SK-N-SH (cell line): ENCODE results near the gene B4GALNT3. TPM values are rescaled to one million over a fixed set of nuclear protein-coding genes. Genes with fewer than 3 reads are reported as not detected.

Source experiments
- CTCF ChIA-PET: fragments of 300-600, 350-600 bp; formaldehyde crosslinking; extraction: SDS; loops from one replicate; lab custom pipeline; 2021; lab: Yijun Ruan, JAX
- POLR2A ChIA-PET: fragments of 350-600 bp; sonication (Branson Sonifier 250); formaldehyde crosslinking; extraction: SDS; loops from one replicate; lab custom pipeline; 2020; ENCODE audit warnings: antibody characterized with exemption, inconsistent platforms; lab: Yijun Ruan, JAX
- DNase-seq: peaks from one replicate; pipeline ENCODE4 v3.0.0; 2012
- H2AFZ ChIP-seq: fragments of 200-600 bp; sonication (generic); 2 replicates; pipeline ENCODE4 v1.8.1; 2016; ENCODE audit warnings: antibody characterized with exemption, mild to moderate bottlenecking, low read depth
- H3F3A ChIP-seq: fragments of 200-600 bp; sonication (generic); replicated peaks from 2 replicates; pipeline ENCODE3; 2016; ENCODE audit warnings: antibody characterized with exemption, mild to moderate bottlenecking; ENCODE audit not compliant: insufficient read depth
- H3K27ac ChIP-seq, 2 experiments: fragments of 200-500 bp in 1 of 2; fragments of 200-600 bp in 1 of 2; sonication (Bioruptor generic) in 1 of 2; sonication (generic), shearing (Covaris generic) in 1 of 2; 2 replicates each; pipeline versions ENCODE4 v1.5.1 to v1.6.1; 2014 to 2016; ENCODE audit warnings: low read depth in 2 of 2, inconsistent platforms in 1 of 2, low read length in 1 of 2, mild to moderate bottlenecking in 1 of 2, mixed read lengths in 1 of 2
- H3K27me3 ChIP-seq: fragments of 200-600 bp; sonication (generic), shearing (Covaris generic); 2 replicates; pipeline ENCODE4 v1.6.1; 2016; ENCODE audit warnings: mixed run types; ENCODE audit not compliant: insufficient read depth
- H3K36me3 ChIP-seq, 2 experiments: fragments of 200-500 bp in 1 of 2; fragments of 200-600 bp in 1 of 2; sonication (Bioruptor generic) in 1 of 2; sonication (generic) in 1 of 2; replicated peaks in 1 of 2; 2 replicates each; pipeline versions ENCODE3 to v1.5.1; 2014 to 2016; ENCODE audit warnings: low read length in 1 of 2, mild to moderate bottlenecking in 1 of 2; ENCODE audit not compliant: insufficient read depth in 2 of 2, control insufficient read depth in 1 of 2
- H3K4me1 ChIP-seq, 2 experiments: fragments of 200-500 bp in 1 of 2; fragments of 200-600 bp in 1 of 2; sonication (Bioruptor generic) in 1 of 2; sonication (generic), shearing (Covaris generic) in 1 of 2; 2 replicates each; pipeline versions ENCODE4 v1.5.1 to v1.6.1; 2014 to 2016; ENCODE audit warnings: low read depth in 1 of 2, low read length in 1 of 2, mixed run types in 1 of 2; ENCODE audit not compliant: insufficient read depth in 2 of 2, control insufficient read depth in 1 of 2
- H3K4me2 ChIP-seq: fragments of 200-600 bp; sonication (generic), shearing (Covaris generic); 2 replicates; pipeline ENCODE4 v1.6.1; 2017; ENCODE audit warnings: mixed run types
- H3K4me3 ChIP-seq, 2 experiments: fragments of 200-500 bp in 1 of 2; fragments of 200-600 bp in 1 of 2; sonication (Bioruptor generic) in 1 of 2; sonication (generic), shearing (Covaris generic) in 1 of 2; 2 replicates each; pipeline versions ENCODE4 v1.5.1 to v1.8.1; 2014 to 2016; ENCODE audit warnings: low read depth in 2 of 2, inconsistent platforms in 1 of 2, low read length in 1 of 2, mild to moderate bottlenecking in 1 of 2, mixed read lengths in 1 of 2, moderate library complexity in 1 of 2
- H3K79me2 ChIP-seq: fragments of 200-600 bp; sonication (generic); 2 replicates; pipeline ENCODE4 v1.8.1; 2017; ENCODE audit warnings: mild to moderate bottlenecking; ENCODE audit not compliant: insufficient read depth
- H3K9ac ChIP-seq: fragments of 200-600 bp; sonication (generic); 2 replicates; pipeline ENCODE4 v1.6.1; 2017; ENCODE audit warnings: mixed run types
- H3K9me2 ChIP-seq: fragments of 200-600 bp; sonication (generic); 2 replicates; pipeline ENCODE4 v1.6.1; 2017; ENCODE audit warnings: mixed run types
- H3K9me3 ChIP-seq: fragments of 200-600 bp; sonication (generic); 2 replicates; pipeline ENCODE4 v1.6.1; 2017; ENCODE audit warnings: mixed run types, mild to moderate bottlenecking, moderate library complexity
- H4K20me1 ChIP-seq: fragments of 200-600 bp; sonication (generic); 2 replicates; pipeline ENCODE4 v1.6.1; 2017; ENCODE audit warnings: mild to moderate bottlenecking, mixed run types; ENCODE audit not compliant: insufficient read depth
- ELF1 ChIP-seq: IDR thresholded peaks from 2 replicates; pipeline ENCODE4 v1.4.0; 2012
- EP300 ChIP-seq, 2 experiments: IDR thresholded peaks; 2 replicates each; pipeline versions ENCODE4 v1.4.0 to v1.6.1; 2012; ENCODE audit warnings: borderline replicate concordance in 1 of 2, low read depth in 1 of 2, low read length in 1 of 2
- EZH2phosphoT487 ChIP-seq: fragments of 200-600 bp; sonication (generic); IDR thresholded peaks from 2 replicates; pipeline ENCODE4 v1.6.1; 2017; ENCODE audit warnings: low read depth, mixed run types, mild to moderate bottlenecking, antibody characterized with exemption, moderate library complexity, borderline replicate concordance
- FOXJ3 ChIP-seq: sonication (generic); formaldehyde crosslinking; IDR thresholded peaks from 2 replicates; pipeline ENCODE4 v1.5.1; 2020; ENCODE audit warnings: mild to moderate bottlenecking, missing genetic modification reagents
- GABPA ChIP-seq: IDR thresholded peaks from 2 replicates; pipeline ENCODE4 v1.4.0; 2012; ENCODE audit warnings: low read depth, mild to moderate bottlenecking
- JUND ChIP-seq: IDR thresholded peaks from 2 replicates; pipeline ENCODE4 v1.4.0; 2012
- MEF2A ChIP-seq: IDR thresholded peaks from 2 replicates; pipeline ENCODE4 v1.4.0; 2012; ENCODE audit warnings: low read depth, borderline replicate concordance
- NFIC ChIP-seq: IDR thresholded peaks from 2 replicates; pipeline ENCODE4 v1.4.0; 2012; ENCODE audit warnings: borderline replicate concordance
- RAD21 ChIP-seq: IDR thresholded peaks from 2 replicates; pipeline ENCODE4 v1.6.1; 2012; ENCODE audit warnings: mild to moderate bottlenecking, low read length
- RCOR1 ChIP-seq: fragments of 150-350 bp; IDR thresholded peaks from 2 replicates; pipeline ENCODE4 v1.6.1; 2017; ENCODE audit warnings: antibody characterized with exemption, low read length
- RXRA ChIP-seq: IDR thresholded peaks from 2 replicates; pipeline ENCODE4 v1.4.0; 2012; ENCODE audit warnings: low read depth, mild to moderate bottlenecking, borderline replicate concordance
- TAF1 ChIP-seq: IDR thresholded peaks from 2 replicates; pipeline ENCODE4 v1.6.1; 2012; ENCODE audit warnings: low read depth, mild to moderate bottlenecking, low read length, moderate library complexity, borderline replicate concordance
- YY1 ChIP-seq: IDR thresholded peaks from 2 replicates; pipeline ENCODE4 v1.4.0; 2012; ENCODE audit warnings: low read depth, mild to moderate bottlenecking
- whole genome bisulfite sequencing: methylation state at CpG from one replicate; pipeline ENCODE4 v1.1.6; 2017; ENCODE audit warnings: low lambda C conversion rate; 5-methylcytosine and 5-hydroxymethylcytosine counted together
- polyA plus RNA-seq, 3 experiments: library from polyadenylated mRNA; depleted of rRNA; stranded (reverse); fragments of >200 nt; gene quantifications; 2 replicates each; pipeline ENCODE4 v1.2.3, GENCODE V29; 2012
- TF ChIP-seq, protein P1 (sequence below): IDR thresholded peaks from 2 replicates; pipeline ENCODE4; 2012
- TF ChIP-seq, protein P2 (sequence below): fragments of 150-350 bp; IDR thresholded peaks from 2 replicates; pipeline ENCODE4 v1.6.1; 2016; ENCODE audit warnings: mild to moderate bottlenecking, low read depth, low read length
- TF ChIP-seq, protein P3 (sequence below): IDR thresholded peaks from 2 replicates; pipeline ENCODE4 v1.4.0; 2012; ENCODE audit warnings: low read depth
- TF ChIP-seq, protein P4 (sequence below): fragments of 200-600 bp; sonication (generic); IDR thresholded peaks from 2 replicates; pipeline ENCODE4 v1.6.1; 2017; ENCODE audit warnings: antibody characterized with exemption, mild to moderate bottlenecking, moderate library complexity

The B4GALNT3 gene
- polyA plus RNA-seq, 1 of the 3 experiments (the other 2 are of a cell fraction), result 0.53 TPM

DNA sequence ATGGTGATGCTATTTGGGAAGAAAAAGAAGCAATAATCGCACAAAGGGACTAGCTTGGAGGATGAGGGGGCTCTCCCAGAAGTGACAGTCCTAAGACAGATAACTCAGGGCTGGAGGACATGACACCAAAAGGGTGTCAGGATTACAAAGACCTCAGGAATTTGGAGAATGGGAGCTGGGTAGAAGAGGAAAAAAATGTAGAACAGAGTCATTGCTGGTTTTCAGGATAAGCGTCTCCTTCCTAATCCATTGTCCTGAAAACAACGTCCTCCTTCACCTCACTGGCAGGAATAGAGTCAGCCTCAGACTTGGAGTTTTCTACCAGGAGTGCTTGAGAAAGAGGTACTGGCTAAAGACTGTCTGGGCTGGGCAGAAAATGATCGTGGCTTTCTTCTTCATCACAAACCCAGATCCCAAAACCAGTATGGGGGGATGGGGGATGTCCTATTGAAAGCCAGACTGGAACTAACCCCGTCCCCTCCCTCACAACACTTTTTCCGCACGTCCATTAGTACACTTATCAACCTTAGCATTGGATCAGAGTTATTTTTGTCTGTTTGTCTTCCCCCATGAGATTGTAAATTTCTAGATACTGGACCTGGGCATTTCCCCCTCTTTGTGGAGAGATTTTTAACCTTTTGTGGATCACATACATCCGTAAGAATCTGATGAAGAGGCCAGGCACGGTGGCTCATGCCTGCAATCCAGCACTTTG lies 14.3 kb downstream of the B4GALNT3 start:
- Histone ChIP-seq H3K27me3 (peaks cover 13% of the 10 kb centered on the region; the same call in 1 of the 2 replicates), H3K4me1 (no peaks in the 10 kb centered on the region), H3K4me2 (no peak overlapping the region), H3K36me3 (no peaks in the 10 kb centered on the region), H3K79me2 (no peaks in the 10 kb centered on the region), H3K4me3 (no peak overlapping the region), H2AFZ (no peak overlapping the region)
- ChIA-PET CTCF (interaction anchor here (1.4 to 1.9 kb wide), 2 partner anchors 20 to 32 kb away, joined by 3 to 6 read pairs; no protein-coding TSS in a partner anchor), POLR2A (no interaction called here)
- WGBS, result 63% methylated on average over 9 of the region's 9 CpGs
- TF ChIP-seq YY1, result no peak
- no peak for TF ChIP-seq EZH2phosphoT487
- TF ChIP-seq, protein P1, sequence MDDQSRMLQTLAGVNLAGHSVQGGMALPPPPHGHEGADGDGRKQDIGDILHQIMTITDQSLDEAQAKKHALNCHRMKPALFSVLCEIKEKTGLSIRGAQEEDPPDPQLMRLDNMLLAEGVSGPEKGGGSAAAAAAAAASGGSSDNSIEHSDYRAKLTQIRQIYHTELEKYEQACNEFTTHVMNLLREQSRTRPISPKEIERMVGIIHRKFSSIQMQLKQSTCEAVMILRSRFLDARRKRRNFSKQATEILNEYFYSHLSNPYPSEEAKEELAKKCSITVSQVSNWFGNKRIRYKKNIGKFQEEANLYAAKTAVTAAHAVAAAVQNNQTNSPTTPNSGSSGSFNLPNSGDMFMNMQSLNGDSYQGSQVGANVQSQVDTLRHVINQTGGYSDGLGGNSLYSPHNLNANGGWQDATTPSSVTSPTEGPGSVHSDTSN, result no peak
- no peak for TF ChIP-seq JUND
- TF ChIP-seq, all 33 proteins: peak for 0
- no peaks in the 10 kb centered on the region for H3K9me2 ChIP-seq
- no peak overlapping the region for H3K27ac ChIP-seq
- no peak overlapping the region for H3K9ac ChIP-seq
- H3F3A ChIP-seq, result no peaks in the 10 kb centered on the region
- DNase-seq, result no peak
- H3K9me3 ChIP-seq, result no peaks in the 10 kb centered on the region
- no peaks in the 10 kb centered on the region for H4K20me1 ChIP-seq

DNA sequence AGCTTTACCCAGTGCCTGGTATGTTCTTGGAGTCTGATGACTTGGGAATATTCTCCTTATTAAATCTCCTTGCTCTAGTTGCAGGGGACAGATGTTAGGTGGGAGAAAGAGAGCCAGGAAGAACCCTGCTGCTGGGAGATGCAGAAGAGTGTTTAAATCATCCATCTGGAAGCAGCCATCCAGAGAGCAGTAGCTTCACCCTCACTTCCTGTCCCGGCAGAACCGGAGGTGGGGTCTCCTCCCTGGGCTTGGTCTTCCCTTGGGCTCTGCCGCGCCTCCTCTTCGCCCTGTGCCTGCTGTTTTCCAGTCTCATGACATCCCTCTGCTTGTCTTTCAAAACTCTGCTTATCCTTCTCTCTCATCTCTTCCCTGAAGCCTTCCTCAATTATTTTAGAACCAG lies 15.5 kb downstream of the B4GALNT3 start:
- Histone ChIP-seq H3K79me2 (no peaks in the 10 kb centered on the region), H3K9ac (no peak overlapping the region), H3K9me3 (no peaks in the 10 kb centered on the region), H2AFZ (no peak overlapping the region), H3K4me1 (no peaks in the 10 kb centered on the region), H3K27me3 (peaks cover 13% of the 10 kb centered on the region; the same call in 1 of the 2 replicates), H3K27ac (no peak overlapping the region), H3K36me3 (no peaks in the 10 kb centered on the region), H3K4me3 (no peak overlapping the region), H3K9me2 (no peaks in the 10 kb centered on the region), H4K20me1 (no peaks in the 10 kb centered on the region), H3F3A (no peaks in the 10 kb centered on the region), H3K4me2 (no peak overlapping the region)
- no peak for DNase-seq
- ChIA-PET POLR2A (no interaction called here), CTCF (interaction anchor here (0.9 to 4.8 kb wide), 4 partner anchors 20 to 94 kb away, joined by 3 to 23 read pairs (median 5); no protein-coding TSS in a partner anchor)
- 52% methylated on average over 5 of the region's 5 CpGs for WGBS
- no peak for TF ChIP-seq GABPA
- no peak for TF ChIP-seq MEF2A
- TF ChIP-seq RXRA, result no peak

DNA sequence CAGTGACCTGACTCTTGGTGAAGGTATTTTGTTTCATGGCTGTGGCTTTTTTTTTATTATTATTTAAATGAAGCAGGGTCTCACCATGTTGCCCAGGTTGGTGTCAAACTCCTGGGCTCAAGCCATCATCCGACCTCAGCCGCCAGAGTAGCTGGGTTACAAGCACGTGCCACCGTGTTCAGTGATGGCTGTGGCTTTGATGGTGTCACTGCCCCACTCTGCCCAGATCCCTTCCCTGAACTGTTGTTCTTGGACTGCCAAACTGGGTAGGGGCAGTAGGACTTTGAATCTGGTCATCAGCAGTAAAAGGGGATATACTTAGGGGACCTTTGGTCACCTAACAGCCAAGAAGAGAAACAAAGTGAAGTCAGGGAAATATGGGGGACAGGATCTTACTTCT lies 19.4 kb downstream of the B4GALNT3 start:
- Histone ChIP-seq H3K9me3 (no peaks in the 10 kb centered on the region), H3K27ac (no peak overlapping the region), H3F3A (no peaks in the 10 kb centered on the region), H3K9ac (no peak overlapping the region), H3K4me2 (no peak overlapping the region), H3K36me3 (no peaks in the 10 kb centered on the region), H2AFZ (no peak overlapping the region), H3K4me1 (peaks cover 5 to 6% of the 10 kb centered on the region in 2 experiments; a peak in 2 of 4 replicates), H3K4me3 (no peak overlapping the region), H3K27me3 (peaks cover 25% of the 10 kb centered on the region; the same call in 1 of the 2 replicates), H4K20me1 (no peaks in the 10 kb centered on the region), H3K9me2 (no peaks in the 10 kb centered on the region), H3K79me2 (no peaks in the 10 kb centered on the region)
- TF ChIP-seq FOXJ3 (CRISPR knock-in tag) (no peak), GABPA (no peak), RCOR1 (no peak), JUND (no peak), EP300 (IDR thresholded peaks at IDR 0.05; ENCODE audit: borderline replicate concordance in 1 of 2, low read depth in 1 of 2, low read length in 1 of 2) (no peak), ELF1 (no peak), RAD21 (no peak), NFIC (no peak), TAF1 (no peak)
- TF ChIP-seq, protein P2, sequence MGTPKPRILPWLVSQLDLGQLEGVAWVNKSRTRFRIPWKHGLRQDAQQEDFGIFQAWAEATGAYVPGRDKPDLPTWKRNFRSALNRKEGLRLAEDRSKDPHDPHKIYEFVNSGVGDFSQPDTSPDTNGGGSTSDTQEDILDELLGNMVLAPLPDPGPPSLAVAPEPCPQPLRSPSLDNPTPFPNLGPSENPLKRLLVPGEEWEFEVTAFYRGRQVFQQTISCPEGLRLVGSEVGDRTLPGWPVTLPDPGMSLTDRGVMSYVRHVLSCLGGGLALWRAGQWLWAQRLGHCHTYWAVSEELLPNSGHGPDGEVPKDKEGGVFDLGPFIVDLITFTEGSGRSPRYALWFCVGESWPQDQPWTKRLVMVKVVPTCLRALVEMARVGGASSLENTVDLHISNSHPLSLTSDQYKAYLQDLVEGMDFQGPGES, result no peak
- TF ChIP-seq, protein P3, sequence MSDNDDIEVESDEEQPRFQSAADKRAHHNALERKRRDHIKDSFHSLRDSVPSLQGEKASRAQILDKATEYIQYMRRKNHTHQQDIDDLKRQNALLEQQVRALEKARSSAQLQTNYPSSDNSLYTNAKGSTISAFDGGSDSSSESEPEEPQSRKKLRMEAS, result no peak
- TF ChIP-seq, protein P4, sequence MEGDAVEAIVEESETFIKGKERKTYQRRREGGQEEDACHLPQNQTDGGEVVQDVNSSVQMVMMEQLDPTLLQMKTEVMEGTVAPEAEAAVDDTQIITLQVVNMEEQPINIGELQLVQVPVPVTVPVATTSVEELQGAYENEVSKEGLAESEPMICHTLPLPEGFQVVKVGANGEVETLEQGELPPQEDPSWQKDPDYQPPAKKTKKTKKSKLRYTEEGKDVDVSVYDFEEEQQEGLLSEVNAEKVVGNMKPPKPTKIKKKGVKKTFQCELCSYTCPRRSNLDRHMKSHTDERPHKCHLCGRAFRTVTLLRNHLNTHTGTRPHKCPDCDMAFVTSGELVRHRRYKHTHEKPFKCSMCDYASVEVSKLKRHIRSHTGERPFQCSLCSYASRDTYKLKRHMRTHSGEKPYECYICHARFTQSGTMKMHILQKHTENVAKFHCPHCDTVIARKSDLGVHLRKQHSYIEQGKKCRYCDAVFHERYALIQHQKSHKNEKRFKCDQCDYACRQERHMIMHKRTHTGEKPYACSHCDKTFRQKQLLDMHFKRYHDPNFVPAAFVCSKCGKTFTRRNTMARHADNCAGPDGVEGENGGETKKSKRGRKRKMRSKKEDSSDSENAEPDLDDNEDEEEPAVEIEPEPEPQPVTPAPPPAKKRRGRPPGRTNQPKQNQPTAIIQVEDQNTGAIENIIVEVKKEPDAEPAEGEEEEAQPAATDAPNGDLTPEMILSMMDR, result no peak
- ChIA-PET CTCF (interaction anchor here (1.2 to 4.8 kb wide), 2 partner anchors 63 to 68 kb away, joined by 3 to 23 read pairs; no protein-coding TSS in a partner anchor), POLR2A (no interaction called here)
- WGBS, result 85% methylated on average over 3 of the region's 4 CpGs
- no peak for DNase-seq
